ENCODE data around the gene ZC3H12C. TPM values are rescaled to one million over a fixed set of nuclear protein-coding genes. Genes with fewer than 3 reads are reported as not detected.

ZC3H12C gene
- total RNA-seq, 1 donor = 2.2 TPM

DNA sequence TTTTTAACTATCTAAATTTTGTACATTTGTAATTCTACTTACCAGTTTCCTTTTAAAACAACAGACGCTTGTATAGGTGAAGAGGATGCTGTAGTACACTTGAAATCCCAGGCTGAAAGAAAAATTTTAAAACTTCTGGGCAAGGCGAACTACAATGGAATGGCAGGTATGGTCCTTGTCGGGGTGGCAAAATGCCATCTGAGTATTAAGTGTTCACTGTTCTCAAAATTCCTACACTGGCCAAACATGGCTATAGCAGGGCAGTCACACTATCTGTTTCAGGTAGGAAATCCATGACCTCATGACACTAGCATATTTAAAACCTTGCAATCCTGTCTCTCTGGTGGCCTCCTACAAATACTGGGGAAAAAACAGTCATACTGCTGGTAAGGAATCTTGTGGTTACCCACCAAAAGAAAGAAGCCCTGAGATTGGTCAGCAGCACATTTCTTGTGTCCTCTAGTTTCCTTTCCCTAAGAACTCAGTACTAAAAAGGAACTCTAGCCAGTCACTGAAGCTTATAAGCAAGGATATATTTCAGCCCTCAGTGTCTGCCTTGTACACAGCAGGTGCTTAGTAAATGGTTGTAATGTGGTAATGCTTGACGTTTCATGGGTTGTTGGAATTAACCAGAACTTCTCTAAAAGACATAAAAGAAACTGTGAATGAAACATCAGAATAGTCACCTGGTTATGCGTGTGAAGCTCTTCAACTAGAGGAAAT lies 5.2 kb upstream of the ZC3H12C start:
- no peak overlapping the region for H3K4me3 ChIP-seq (ENCODE audit: low read length)
- peaks cover 10% of the 10 kb centered on the region for H3K27me3 ChIP-seq (ENCODE audit: insufficient read depth, low read length)
- no peaks in the 10 kb centered on the region for H3K9me3 ChIP-seq (ENCODE audit: low read depth, low read length)
- peaks cover 5% of the 10 kb centered on the region for H3K4me1 ChIP-seq (ENCODE audit: insufficient read depth, low read length)

DNA sequence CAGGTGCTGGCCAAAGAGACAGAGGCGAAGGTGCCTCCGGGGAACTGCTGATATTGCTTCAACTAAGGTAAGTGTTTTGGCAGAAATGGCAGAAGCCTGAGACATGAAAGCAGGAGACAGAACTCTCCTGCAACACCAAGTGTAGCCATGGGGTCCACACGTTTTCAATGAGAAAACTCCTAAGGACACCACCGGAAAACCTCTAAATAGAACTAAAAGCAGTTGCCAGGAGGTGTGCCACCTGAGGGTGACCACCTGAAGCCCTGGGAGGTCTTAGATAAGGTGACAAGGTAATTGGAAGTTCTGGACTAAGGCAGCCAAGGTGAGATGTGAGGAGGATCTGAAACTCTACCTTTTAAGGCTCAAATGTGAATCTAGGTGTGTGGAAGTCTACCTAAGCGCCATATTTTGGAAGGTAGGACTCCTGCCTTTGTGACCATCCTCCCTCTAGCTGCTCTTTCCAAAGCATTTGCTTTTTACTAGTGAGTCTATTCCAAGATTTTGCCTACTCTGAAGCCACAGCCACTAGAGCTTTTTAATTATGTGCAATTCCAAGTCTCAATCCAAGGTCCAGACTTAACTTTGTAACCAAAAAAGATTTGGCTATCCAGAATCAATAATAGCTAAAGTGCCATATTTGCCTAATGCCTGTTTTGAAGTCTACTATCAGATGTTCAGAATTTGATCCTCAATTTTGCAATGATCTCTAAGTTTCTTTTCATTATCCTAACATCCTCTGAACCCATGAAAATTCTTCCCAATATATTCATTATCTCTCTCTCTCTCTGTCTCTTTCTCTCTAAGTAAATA lies 4.5 kb upstream of the ZC3H12C start:
- Histone ChIP-seq H3K9me3 (ENCODE audit: low read depth, low read length) (no peaks in the 10 kb centered on the region), H3K27me3 (ENCODE audit: insufficient read depth, low read length) (peaks cover 12% of the 10 kb centered on the region), H3K4me3 (ENCODE audit: low read length) (no peak overlapping the region), H3K4me1 (ENCODE audit: insufficient read depth, low read length) (peaks cover 8% of the 10 kb centered on the region)

DNA sequence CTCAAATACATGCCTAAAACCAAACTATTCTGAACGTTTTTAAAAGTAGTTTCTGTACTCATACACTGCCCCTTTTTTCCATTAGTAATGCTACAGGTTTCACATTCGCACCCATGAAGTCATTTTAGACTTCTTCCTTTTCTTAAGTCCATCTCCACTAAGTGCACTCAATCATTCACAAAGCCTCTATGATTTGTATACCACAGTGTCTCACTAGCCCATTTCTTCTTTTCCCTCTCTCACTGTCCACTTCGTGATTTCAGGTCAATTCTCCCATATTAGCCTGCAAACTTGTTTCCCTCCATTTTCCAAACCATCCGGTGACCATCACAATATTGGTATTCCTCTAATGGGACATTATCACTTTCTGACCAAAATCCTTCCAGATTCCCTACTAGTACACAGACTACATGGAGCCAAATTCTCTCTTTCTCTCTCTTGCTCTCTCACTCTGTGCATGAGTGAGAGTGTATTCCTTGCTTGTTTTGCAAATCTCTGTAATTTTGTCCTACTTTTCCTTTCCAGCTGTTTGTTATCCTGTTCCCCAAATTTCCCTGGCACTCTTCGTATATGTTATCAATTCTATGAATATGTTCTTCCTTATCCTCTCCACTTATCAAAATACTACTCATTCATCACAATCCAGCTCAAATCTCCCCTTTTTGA lies 3.4 kb upstream of the ZC3H12C start:
- no peaks in the 10 kb centered on the region for H3K9me3 ChIP-seq (ENCODE audit: low read depth, low read length)
- H3K27me3 ChIP-seq (ENCODE audit: insufficient read depth, low read length) = peaks cover 22% of the 10 kb centered on the region
- no peak overlapping the region for H3K4me3 ChIP-seq (ENCODE audit: low read length)
- peaks cover 13% of the 10 kb centered on the region for H3K4me1 ChIP-seq (ENCODE audit: insufficient read depth, low read length)

DNA sequence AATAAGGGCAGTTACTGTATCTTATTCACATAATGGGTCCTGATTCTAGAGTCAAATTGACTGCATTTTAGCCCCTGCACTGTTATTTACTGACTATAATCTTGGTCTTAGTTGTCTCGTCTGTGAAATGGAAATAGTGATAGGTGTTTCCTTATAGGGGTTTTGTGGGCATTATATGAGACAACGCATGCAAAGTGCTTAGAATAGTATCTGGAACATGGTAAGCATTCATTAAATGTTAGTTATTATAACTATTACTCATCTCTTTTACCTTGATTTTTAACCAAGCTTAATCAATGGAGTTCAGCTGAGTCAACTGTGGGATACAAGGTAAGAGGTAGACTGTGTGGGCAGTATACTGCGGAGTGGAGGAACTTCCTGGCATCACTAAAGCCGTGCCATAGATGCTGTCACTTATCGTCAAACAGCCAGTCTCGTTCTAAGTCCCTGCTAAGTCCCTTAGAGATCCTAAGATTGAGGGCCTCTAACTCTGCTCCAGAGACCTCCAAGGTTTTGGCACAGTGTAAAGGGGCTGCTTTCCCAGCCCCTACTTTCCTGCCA lies 2.6 kb upstream of the ZC3H12C start:
- Histone ChIP-seq H3K9me3 (ENCODE audit: low read depth, low read length) (no peaks in the 10 kb centered on the region), H3K4me3 (ENCODE audit: low read length) (no peak overlapping the region), H3K4me1 (ENCODE audit: insufficient read depth, low read length) (peaks cover 13% of the 10 kb centered on the region), H3K27me3 (ENCODE audit: insufficient read depth, low read length) (peaks cover 30% of the 10 kb centered on the region)

DNA sequence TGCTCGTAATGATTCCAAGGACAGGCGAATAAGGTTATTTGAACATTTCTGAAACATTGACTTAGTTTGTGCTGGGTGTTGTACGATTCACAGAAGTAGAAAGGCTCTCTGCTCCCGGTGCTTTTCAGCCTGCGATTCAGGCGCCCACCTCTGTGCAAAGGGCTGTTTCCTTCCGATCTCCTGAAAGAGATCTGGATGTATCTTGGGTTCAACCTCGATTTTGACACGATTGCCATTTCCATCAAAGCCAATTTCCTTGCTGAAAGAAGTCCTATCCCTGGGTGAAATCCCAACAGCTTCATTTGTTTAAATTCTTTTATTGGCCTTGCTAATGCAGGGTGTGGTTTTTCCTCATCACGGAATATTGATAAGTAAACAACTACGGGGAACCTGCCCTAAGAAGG lies 1.1 kb upstream of the ZC3H12C start:
- H3K4me3 ChIP-seq (ENCODE audit: low read length) = peak overlapping the region; percentile 48
- no peaks in the 10 kb centered on the region for H3K9me3 ChIP-seq (ENCODE audit: low read depth, low read length)
- peaks cover 32% of the 10 kb centered on the region for H3K27me3 ChIP-seq (ENCODE audit: insufficient read depth, low read length)
- peaks cover 13% of the 10 kb centered on the region for H3K4me1 ChIP-seq (ENCODE audit: insufficient read depth, low read length)

DNA sequence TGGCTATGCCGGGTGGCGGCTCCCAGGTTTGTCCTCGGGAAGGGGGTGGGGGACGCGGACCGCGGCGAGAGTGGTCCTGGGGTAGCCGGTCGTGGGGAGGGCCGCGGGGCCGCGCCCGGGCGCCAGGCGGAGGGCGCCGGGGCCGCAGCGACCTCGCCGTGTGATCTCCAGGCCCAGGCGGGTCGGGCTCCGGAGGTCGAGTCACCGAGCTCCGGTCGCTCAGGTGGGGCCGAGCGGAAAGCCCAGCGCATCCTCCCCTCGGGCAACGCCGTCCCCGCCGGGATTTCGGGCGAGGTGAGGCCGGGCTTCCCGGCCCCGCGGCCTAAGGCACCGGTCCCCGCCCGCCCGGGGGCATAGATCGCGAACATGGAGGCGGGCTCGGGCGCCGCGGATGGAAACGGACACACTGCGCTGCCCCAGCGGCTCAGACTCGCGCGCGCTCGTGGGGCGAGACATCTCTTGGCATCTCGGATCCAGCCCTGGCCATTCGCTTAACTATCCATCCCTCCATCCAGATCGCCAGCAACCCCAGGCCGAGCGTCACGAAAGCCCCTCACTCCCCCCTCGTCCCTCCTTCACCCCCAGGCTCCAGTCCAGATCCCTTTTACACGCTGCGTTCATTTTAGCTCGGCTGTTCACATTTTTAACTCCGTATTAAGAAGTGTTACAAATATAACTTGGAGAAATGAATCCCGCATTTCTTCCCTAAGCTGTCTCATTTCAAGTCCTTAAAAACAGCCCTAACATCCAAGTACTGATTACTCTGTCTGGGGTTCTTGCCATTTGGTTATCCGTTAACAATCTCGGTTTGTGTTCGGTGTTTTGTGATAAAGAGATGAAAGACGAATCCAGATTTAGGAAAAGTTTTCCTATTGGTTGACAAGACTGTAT lies 460 bp downstream of the ZC3H12C start:
- Histone ChIP-seq H3K9me3 (ENCODE audit: low read depth, low read length) (no peaks in the 10 kb centered on the region), H3K4me1 (ENCODE audit: insufficient read depth, low read length) (peaks cover 13% of the 10 kb centered on the region), H3K4me3 (ENCODE audit: low read length) (peak overlapping the region; percentile 48), H3K27me3 (ENCODE audit: insufficient read depth, low read length) (peaks cover 32% of the 10 kb centered on the region)

DNA sequence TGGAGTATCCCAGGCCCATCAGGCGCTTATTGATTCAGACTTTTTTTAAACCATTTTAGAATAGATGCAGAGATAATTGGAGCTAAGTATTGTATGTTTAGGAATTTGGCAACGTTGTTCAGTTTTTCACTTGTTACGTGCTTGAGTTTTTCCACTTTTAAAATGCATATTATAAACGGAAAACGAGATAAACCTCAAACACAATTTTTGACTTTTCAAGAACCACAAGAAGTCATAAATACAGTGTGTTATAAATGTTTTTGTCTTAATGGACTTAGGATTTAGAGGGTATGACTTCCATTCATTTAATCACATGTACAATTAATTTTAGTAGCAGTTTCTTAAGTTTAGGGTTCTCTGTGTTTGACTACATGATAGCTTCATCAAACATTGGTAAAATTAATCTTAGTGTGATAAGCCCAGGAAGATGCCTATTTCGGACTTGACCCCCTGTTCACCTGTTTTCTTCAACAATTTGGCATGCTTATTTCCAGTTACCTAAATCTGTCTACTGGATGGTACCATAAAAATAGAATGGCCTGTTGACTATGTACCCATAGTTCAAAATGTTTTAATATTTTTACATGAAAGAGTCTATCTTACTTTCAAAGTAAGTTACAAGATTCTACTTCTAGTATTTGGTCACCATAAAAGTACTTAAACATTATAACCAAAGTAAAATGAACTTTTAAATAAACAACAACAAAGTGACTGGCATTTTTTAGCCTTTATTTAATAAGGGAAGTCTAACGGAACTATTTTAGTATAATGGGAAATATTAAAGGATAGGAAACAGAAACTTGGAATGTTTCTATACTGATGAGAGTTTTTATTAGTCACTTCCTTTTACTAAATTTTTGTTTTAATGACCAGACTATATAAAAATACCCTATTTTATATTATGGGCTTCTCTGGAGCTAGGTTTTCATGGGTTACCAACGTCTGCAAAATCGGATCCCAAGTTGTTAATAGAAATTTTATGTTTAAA lies 1.4 kb downstream of the ZC3H12C start:
- H3K4me3 ChIP-seq (ENCODE audit: low read length) = peak overlapping the region; percentile 48
- no peaks in the 10 kb centered on the region for H3K9me3 ChIP-seq (ENCODE audit: low read depth, low read length)
- H3K27me3 ChIP-seq (ENCODE audit: insufficient read depth, low read length) = peaks cover 32% of the 10 kb centered on the region
- peaks cover 13% of the 10 kb centered on the region for H3K4me1 ChIP-seq (ENCODE audit: insufficient read depth, low read length)

DNA sequence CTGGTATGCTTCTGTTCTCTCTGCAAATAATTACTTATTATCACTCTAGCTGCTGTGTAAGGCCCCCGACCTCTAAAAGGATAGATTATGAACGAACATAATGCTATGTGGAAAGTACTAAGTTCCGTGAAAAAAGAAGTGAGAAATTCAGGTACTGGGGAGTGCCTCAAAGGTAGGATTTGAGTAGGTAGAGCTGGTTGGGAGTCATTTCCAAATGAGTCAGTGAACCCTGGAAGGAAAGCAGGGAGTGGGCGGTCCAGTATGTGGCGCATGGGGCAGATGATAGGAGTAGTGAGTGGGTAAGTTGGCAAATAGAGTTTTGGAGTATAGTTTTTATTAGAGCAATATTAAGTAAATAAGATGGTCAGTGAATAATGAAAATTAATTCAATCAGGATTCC lies 2.4 kb downstream of the ZC3H12C start:
- no peak overlapping the region for H3K4me3 ChIP-seq (ENCODE audit: low read length)
- H3K27me3 ChIP-seq (ENCODE audit: insufficient read depth, low read length) = peaks cover 32% of the 10 kb centered on the region
- H3K4me1 ChIP-seq (ENCODE audit: insufficient read depth, low read length) = peaks cover 13% of the 10 kb centered on the region
- no peaks in the 10 kb centered on the region for H3K9me3 ChIP-seq (ENCODE audit: low read depth, low read length)

DNA sequence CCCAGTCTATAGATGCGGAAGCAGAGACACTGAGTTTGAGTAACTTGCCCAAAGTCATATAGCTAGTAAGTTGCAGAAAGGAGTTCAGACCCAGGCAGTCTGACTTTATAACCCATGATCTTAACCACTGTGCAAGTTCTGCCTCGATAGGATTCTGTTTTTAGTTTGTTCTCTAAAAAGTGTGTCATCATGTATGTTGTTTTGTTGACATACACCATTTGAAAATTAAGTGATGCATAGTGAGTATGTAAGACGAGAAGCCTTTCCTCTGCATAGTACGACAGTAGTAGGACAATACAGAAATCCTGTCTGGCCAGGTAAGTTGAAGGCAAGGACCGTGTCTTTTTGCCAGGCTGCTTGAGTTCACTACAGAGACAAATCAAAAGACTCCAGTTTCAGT lies 3.3 kb downstream of the ZC3H12C start:
- Histone ChIP-seq H3K4me3 (ENCODE audit: low read length) (no peak overlapping the region), H3K27me3 (ENCODE audit: insufficient read depth, low read length) (peaks cover 30% of the 10 kb centered on the region), H3K4me1 (ENCODE audit: insufficient read depth, low read length) (peaks cover 13% of the 10 kb centered on the region), H3K9me3 (ENCODE audit: low read depth, low read length) (no peaks in the 10 kb centered on the region)

DNA sequence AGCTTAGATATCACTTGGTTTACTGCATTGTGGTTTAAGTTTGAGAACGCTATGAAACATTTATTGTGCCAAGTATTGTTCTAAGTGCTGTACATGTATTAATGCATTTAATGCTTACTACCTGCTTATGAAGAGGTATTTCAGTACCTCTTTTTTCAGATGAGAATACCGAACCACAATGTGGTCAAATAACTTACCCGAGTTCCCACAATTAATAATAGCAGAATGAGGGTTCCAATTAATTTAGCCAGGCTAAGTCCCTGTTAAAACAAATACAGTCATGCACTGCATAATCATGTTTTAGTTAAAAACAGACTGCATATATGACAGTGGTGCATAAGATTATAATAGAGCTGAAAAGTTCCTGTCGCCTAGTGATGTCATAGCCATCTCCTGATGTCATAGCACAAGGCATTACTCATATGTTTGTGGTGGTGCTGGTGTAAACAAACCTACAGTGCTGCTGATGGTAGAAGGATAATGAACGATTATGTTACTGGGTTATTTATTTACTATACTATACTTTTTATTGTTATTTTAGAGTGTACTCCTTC lies 4.3 kb downstream of the ZC3H12C start:
- Histone ChIP-seq H3K4me3 (ENCODE audit: low read length) (no peak overlapping the region), H3K27me3 (ENCODE audit: insufficient read depth, low read length) (peaks cover 22% of the 10 kb centered on the region), H3K9me3 (ENCODE audit: low read depth, low read length) (no peaks in the 10 kb centered on the region), H3K4me1 (ENCODE audit: insufficient read depth, low read length) (peaks cover 8% of the 10 kb centered on the region)

DNA sequence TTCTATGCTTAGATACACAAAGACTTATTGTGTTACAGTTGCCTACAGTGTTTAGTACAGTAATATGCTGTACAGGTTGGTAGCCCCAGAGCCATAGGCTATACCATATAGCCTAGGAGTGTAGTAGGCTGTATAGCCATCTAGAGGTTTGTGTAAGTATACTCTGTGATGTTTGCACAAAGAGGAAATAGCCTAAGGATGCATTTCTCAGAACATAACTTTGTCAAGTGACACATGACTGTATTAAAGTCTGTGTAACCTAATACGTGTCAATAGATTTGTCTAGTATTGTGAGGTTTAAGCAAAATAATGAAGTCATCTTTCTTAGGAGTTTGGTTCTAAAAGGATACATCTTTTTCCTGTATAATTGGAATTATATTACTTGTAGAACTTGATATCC lies 5.5 kb downstream of the ZC3H12C start:
- H3K4me1 ChIP-seq (ENCODE audit: insufficient read depth, low read length) = peaks cover 6% of the 10 kb centered on the region
- H3K4me3 ChIP-seq (ENCODE audit: low read length) = no peak overlapping the region
- H3K27me3 ChIP-seq (ENCODE audit: insufficient read depth, low read length) = peaks cover 20% of the 10 kb centered on the region
- no peaks in the 10 kb centered on the region for H3K9me3 ChIP-seq (ENCODE audit: low read depth, low read length)

DNA sequence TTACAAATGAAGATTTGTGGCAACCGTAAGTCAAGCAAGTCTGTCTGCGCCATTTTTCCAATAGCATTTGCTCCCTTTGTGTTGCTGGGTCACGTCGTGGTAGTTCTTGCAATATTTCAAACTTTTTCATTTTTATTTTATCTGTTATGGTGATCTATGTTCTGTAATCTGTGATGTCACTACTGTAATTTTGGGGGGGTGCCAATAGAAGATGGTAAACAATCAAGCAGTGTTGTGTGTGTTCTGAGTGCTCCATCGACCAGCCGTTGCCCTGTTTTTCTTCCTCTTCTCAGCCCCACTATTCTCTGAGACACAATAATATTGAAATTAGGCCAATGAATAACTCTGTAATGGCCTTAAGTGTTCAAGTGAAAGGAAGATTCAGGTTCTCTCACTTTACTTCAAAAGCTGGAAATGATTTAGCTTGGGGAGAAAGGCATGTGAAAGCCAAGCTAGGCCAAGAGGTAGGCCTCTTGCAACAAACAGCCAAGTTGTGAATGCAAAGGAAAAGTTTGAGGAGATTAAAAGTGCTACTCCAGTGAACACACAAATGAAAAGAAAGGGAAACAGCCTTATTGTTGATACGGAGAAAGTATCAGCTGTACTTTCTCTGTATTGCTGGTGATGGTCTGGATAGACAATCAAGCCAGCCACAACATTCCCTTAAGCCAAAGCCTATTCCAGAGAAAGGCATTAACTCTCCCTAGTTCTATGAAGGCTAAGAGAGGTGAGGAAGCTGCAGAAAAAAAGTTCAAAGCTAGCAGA lies 7.5 kb downstream of the ZC3H12C start:
- Histone ChIP-seq H3K27me3 (ENCODE audit: insufficient read depth, low read length) (peaks cover under 1% of the 10 kb centered on the region), H3K4me3 (ENCODE audit: low read length) (no peak overlapping the region), H3K9me3 (ENCODE audit: low read depth, low read length) (no peaks in the 10 kb centered on the region), H3K4me1 (ENCODE audit: insufficient read depth, low read length) (no peaks in the 10 kb centered on the region)

All from mononuclear cell (primary cell).